WTC11 (cell line): ENCODE data around the gene PHF1. TPM values are rescaled to one million over a fixed set of nuclear protein-coding genes. Genes with fewer than 3 reads are reported as not detected.

Source experiments
- ATAC-seq: fragments of 200-7000 bp; cut with Tn5 transposase; 2 replicates; pipeline ENCODE4 v1.10.0; 2021; ENCODE audit warnings: mild to moderate bottlenecking, moderate library complexity
- CTCF ChIA-PET: fragments of 300-600 bp; sonication (Branson Sonifier 250); formaldehyde crosslinking; loops from one replicate; lab custom pipeline; 2021; ENCODE audit warnings: antibody characterized with exemption; lab: Charles Lee
- POLR2A ChIA-PET: fragments of 350-600 bp; sonication (Branson Sonifier 250); formaldehyde crosslinking; loops from one replicate; lab custom pipeline; 2021; ENCODE audit warnings: antibody characterized with exemption; lab: Charles Lee
- DNase-seq: peaks from one replicate; pipeline ENCODE4 v3.0.0; 2021; ENCODE audit warnings: low spot score
- H3K27ac Mint-ChIP-seq: 2 replicates; pipeline ENCODE4 v1.8.0; 2021; ENCODE audit warnings: mixed read lengths
- H3K27me3 Mint-ChIP-seq: 2 replicates; pipeline ENCODE4 v1.8.0; 2021; ENCODE audit warnings: low read depth, mild to moderate bottlenecking, moderate library complexity, mixed read lengths
- H3K36me3 Mint-ChIP-seq: 2 replicates; pipeline ENCODE4 v1.8.0; 2021; ENCODE audit warnings: mixed read lengths
- H3K4me1 Mint-ChIP-seq: 2 replicates; pipeline ENCODE4 v1.8.0; 2022; ENCODE audit warnings: mixed read lengths
- H3K4me3 Mint-ChIP-seq: 2 replicates; pipeline ENCODE4 v1.8.0; 2021; ENCODE audit warnings: mild to moderate bottlenecking, moderate library complexity, mixed read lengths
- H3K9me3 Mint-ChIP-seq: 2 replicates; pipeline ENCODE4 v1.8.0; 2021; ENCODE audit warnings: mixed read lengths
- ARID4B ChIP-seq: sonication (generic); formaldehyde crosslinking; IDR thresholded peaks from 2 replicates; pipeline ENCODE4 v1.8.0; 2023; ENCODE audit warnings: missing genetic modification reagents, mild to moderate bottlenecking, borderline replicate concordance
- CBFB ChIP-seq: sonication (generic); formaldehyde crosslinking; IDR thresholded peaks from 2 replicates; pipeline ENCODE4 v1.8.1; 2022; ENCODE audit warnings: mild to moderate bottlenecking, low read depth, missing genetic modification reagents
- E2F1 ChIP-seq: sonication (generic); formaldehyde crosslinking; IDR thresholded peaks from 2 replicates; pipeline ENCODE4 v1.8.0; 2022; ENCODE audit warnings: mild to moderate bottlenecking, missing genetic modification reagents
- ESRRA ChIP-seq: sonication (generic); formaldehyde crosslinking; IDR thresholded peaks from 2 replicates; pipeline ENCODE4 v1.8.1; 2022; ENCODE audit warnings: mild to moderate bottlenecking, missing genetic modification reagents, borderline replicate concordance
- ETV6 ChIP-seq: sonication (generic); formaldehyde crosslinking; IDR thresholded peaks from 2 replicates; pipeline ENCODE4 v1.8.1; 2022; ENCODE audit warnings: mild to moderate bottlenecking, missing genetic modification reagents
- GRHL2 ChIP-seq: fragments of 250-450 bp; sonication (Bioruptor Pico); IDR thresholded peaks from 2 replicates; pipeline ENCODE4 v1.8.0; 2022; ENCODE audit warnings: mild to moderate bottlenecking, moderate library complexity; ENCODE audit not compliant: insufficient replicate concordance, severe bottlenecking
- GTF2I ChIP-seq: fragments of 250-450 bp; sonication (Bioruptor Pico); conservative IDR thresholded peaks from 2 replicates; pipeline ENCODE4 v1.4.0; 2021; ENCODE audit warnings: mild to moderate bottlenecking
- MXD4 ChIP-seq: fragments of 250-450 bp; sonication (Bioruptor Pico); IDR thresholded peaks from 2 replicates; pipeline ENCODE4 v1.8.0; 2021; ENCODE audit warnings: mild to moderate bottlenecking, moderate library complexity, borderline replicate concordance
- NFYB ChIP-seq: sonication (generic); formaldehyde crosslinking; conservative IDR thresholded peaks from 2 replicates; pipeline ENCODE4 v1.8.0; 2022; ENCODE audit warnings: low read depth, missing genetic modification reagents
- NR1H2 ChIP-seq: sonication (generic); formaldehyde crosslinking; IDR thresholded peaks from 2 replicates; pipeline ENCODE4 v1.9.0; 2021; ENCODE audit warnings: mild to moderate bottlenecking, moderate library complexity, missing genetic modification reagents
- SMAD3 ChIP-seq: sonication (generic); formaldehyde crosslinking; IDR thresholded peaks from 2 replicates; pipeline ENCODE4 v1.8.0; 2022; ENCODE audit warnings: missing genetic modification reagents, mild to moderate bottlenecking, borderline replicate concordance
- SOX15 ChIP-seq: fragments of 250-450 bp; sonication (Bioruptor Pico); IDR thresholded peaks from 2 replicates; pipeline ENCODE4 v1.9.0; 2021; ENCODE audit warnings: mild to moderate bottlenecking
- SP1 ChIP-seq: sonication (generic); formaldehyde crosslinking; conservative IDR thresholded peaks from 2 replicates; pipeline ENCODE4 v1.8.1; 2022; ENCODE audit warnings: missing genetic modification reagents
- ZNF121 ChIP-seq: sonication (generic); formaldehyde crosslinking; IDR thresholded peaks from 2 replicates; pipeline ENCODE4 v1.8.0; 2023; ENCODE audit warnings: missing genetic modification reagents
- ZNF263 ChIP-seq: sonication (generic); formaldehyde crosslinking; IDR thresholded peaks from 2 replicates; pipeline ENCODE4 v1.8.1; 2022; ENCODE audit warnings: low read depth, mild to moderate bottlenecking, moderate library complexity, missing genetic modification reagents
- ZNF281 ChIP-seq: sonication (generic); formaldehyde crosslinking; IDR thresholded peaks from 2 replicates; pipeline ENCODE4 v1.8.0; 2023; ENCODE audit warnings: mild to moderate bottlenecking, missing genetic modification reagents
- ZNF317 ChIP-seq: sonication (generic); formaldehyde crosslinking; IDR thresholded peaks from 2 replicates; pipeline ENCODE4 v1.8.1; 2023; ENCODE audit warnings: low read depth, mild to moderate bottlenecking, moderate library complexity, missing genetic modification reagents, borderline replicate concordance
- ZNF671 ChIP-seq: fragments of 250-450 bp; sonication (Bioruptor Pico); IDR thresholded peaks from 2 replicates; pipeline ENCODE4 v1.8.0; 2021; ENCODE audit warnings: mild to moderate bottlenecking
- total RNA-seq: library from RNA; stranded (reverse); gene quantifications from 3 replicates; pipeline ENCODE4 v1.2.3, GENCODE V29; 2021
- TF ChIP-seq, protein P1 (sequence below): fragments of 250-450 bp; sonication (Bioruptor Pico); IDR thresholded peaks from 2 replicates; pipeline ENCODE4 v1.9.0; 2021; ENCODE audit warnings: mild to moderate bottlenecking
- TF ChIP-seq, protein P2 (sequence below): sonication (generic); formaldehyde crosslinking; IDR thresholded peaks from 2 replicates; pipeline ENCODE4 v1.8.1; 2022; ENCODE audit warnings: missing genetic modification reagents, borderline replicate concordance

Gene PHF1
- total RNA-seq, 1 experiment from 2014 or later: 63.6 TPM

- Mint-ChIP-seq H3K27ac (peak overlapping the region; percentile 97), H3K9me3 (no peaks in the 10 kb centered on the region), H3K27me3 (no peaks in the 10 kb centered on the region), H3K36me3 (peaks cover 34% of the 10 kb centered on the region), H3K4me3 (peak overlapping the region; percentile 96), H3K4me1 (peaks cover 55% of the 10 kb centered on the region)
- DNase-seq (no peak), ATAC-seq (no peak)
- CTCF ChIA-PET: interaction anchor here (2.1 kb wide), 1 partner anchor 10 kb away, joined by 11 read pairs; no protein-coding TSS in a partner anchor
- POLR2A ChIA-PET: no interaction called here
- TF ChIP-seq ZNF317 (CRISPR knock-in tag): no peak
- TF ChIP-seq E2F1 (CRISPR knock-in tag): no peak
- no peak for TF ChIP-seq CBFB (CRISPR knock-in tag)
- TF ChIP-seq, protein P1, sequence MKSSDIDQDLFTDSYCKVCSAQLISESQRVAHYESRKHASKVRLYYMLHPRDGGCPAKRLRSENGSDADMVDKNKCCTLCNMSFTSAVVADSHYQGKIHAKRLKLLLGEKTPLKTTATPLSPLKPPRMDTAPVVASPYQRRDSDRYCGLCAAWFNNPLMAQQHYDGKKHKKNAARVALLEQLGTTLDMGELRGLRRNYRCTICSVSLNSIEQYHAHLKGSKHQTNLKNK (CRISPR knock-in tag): no peak
- no peak for TF ChIP-seq ZNF263 (CRISPR knock-in tag)
- no peak for TF ChIP-seq NR1H2
- no peak for TF ChIP-seq GTF2I (CRISPR knock-in tag)
- no peak for TF ChIP-seq ETV6 (CRISPR knock-in tag)
- TF ChIP-seq NFYB (CRISPR knock-in tag): no peak
- no peak for TF ChIP-seq ESRRA (CRISPR knock-in tag)
- no peak for TF ChIP-seq MXD4
- no peak for TF ChIP-seq GRHL2 (CRISPR knock-in tag)
- TF ChIP-seq ZNF281 (CRISPR knock-in tag): no peak
- TF ChIP-seq ZNF671 (CRISPR knock-in tag): no peak
- TF ChIP-seq ARID4B: no peak
- no peak for TF ChIP-seq ZNF121 (CRISPR knock-in tag)
- TF ChIP-seq SMAD3 (CRISPR knock-in tag): no peak
- TF ChIP-seq, protein P2, sequence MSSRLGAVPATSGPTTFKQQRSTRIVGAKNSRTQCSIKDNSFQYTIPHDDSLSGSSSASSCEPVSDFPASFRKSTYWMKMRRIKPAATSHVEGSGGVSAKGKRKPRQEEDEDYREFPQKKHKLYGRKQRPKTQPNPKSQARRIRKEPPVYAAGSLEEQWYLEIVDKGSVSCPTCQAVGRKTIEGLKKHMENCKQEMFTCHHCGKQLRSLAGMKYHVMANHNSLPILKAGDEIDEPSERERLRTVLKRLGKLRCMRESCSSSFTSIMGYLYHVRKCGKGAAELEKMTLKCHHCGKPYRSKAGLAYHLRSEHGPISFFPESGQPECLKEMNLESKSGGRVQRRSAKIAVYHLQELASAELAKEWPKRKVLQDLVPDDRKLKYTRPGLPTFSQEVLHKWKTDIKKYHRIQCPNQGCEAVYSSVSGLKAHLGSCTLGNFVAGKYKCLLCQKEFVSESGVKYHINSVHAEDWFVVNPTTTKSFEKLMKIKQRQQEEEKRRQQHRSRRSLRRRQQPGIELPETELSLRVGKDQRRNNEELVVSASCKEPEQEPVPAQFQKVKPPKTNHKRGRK (CRISPR knock-in tag): no peak
- no peak for TF ChIP-seq SOX15 (CRISPR knock-in tag)
- no peak for TF ChIP-seq SP1 (CRISPR knock-in tag)
Observed at GRCh38 chr6:33416386-33417127, 5.7 kb downstream of the PHF1 start.
